NCI-H82 treated with DMSO at 0.1 percent for 48 hours (cell line): Measurements from ENCODE around the gene TYMP.
"Not testable (repeated sequence)": the region's sequence is repeated elsewhere in the genome, so short reads cannot be mapped to it uniquely, and the experiment has no call there.

Experiments
- DNase-seq: peaks from one replicate; lab custom pipeline; 2025; ENCODE audit not compliant: unreplicated experiment; lab: John Stamatoyannopoulos, UW

TYMP gene

GRCh38 chr22:50540381-50540780, 10.6 kb upstream of the TYMP start:
- no peak for DNase-seq

GRCh38 chr22:50537765-50538164, 8.0 kb upstream of the TYMP start:
- DNase-seq: no peak

- DNase-seq: no peak
These were observed 6.4 kb upstream of the TYMP start for GRCh38 chr22:50536226-50536625.

- no peak for DNase-seq
These were observed 5.3 kb upstream of the TYMP start for GRCh38 chr22:50535113-50535512.

- DNase-seq: not testable (repeated sequence)
These were observed 4.3 kb upstream of the TYMP start for GRCh38 chr22:50533856-50534711.

GRCh38 chr22:50532824-50533796, 3.3 kb upstream of the TYMP start:
- DNase-seq: no peak

- no peak for DNase-seq
These were observed 2.3 kb upstream of the TYMP start for GRCh38 chr22:50531962-50532674.

- DNase-seq: no peak
These were observed 1.7 kb upstream of the TYMP start for GRCh38 chr22:50531546-50531961.

GRCh38 chr22:50530877-50531545, 1.2 kb upstream of the TYMP start:
- no peak for DNase-seq

GRCh38 chr22:50530580-50530876, 716 bp upstream of the TYMP start:
- no peak for DNase-seq

- no peak for DNase-seq
These were observed 356 bp downstream of the TYMP start for GRCh38 chr22:50529416-50529896.

GRCh38 chr22:50528682-50529415, 963 bp downstream of the TYMP start:
- no peak for DNase-seq

GRCh38 chr22:50527921-50528681, 1.7 kb downstream of the TYMP start:
- no peak for DNase-seq

GRCh38 chr22:50526834-50527801, 2.7 kb downstream of the TYMP start:
- no peak for DNase-seq

GRCh38 chr22:50526108-50526833, 3.5 kb downstream of the TYMP start:
- peak; percentile 18 for DNase-seq

GRCh38 chr22:50525858-50526107, 4.0 kb downstream of the TYMP start:
- no peak for DNase-seq

GRCh38 chr22:50525104-50525857, 4.5 kb downstream of the TYMP start, which contains the start of gene SCO2:
Gene SCO2, minus strand, starts transcription at chr22:50525598. Its CDS starts 1,187 bp downstream, at chr22:50524411.
- peak; percentile 67 for DNase-seq
